Measurements from ENCODE around the gene DNAJC4.
A peak's percentile ranks its signal among the peaks of the same experiment; 100 is the strongest.

The DNAJC4 gene

GRCh38 chr11:64265176-64266160 is 35.1 kb downstream of the DNAJC4 start:
- in situ Hi-C loops (cut with HindIII; ENCODE audit: low pct_ligation_motif_present, low sequenced_read_pairs): no loop called here
- H3K36me3 ChIP-seq (replicated peaks): peaks cover 59% of the 10 kb centered on the region

GRCh38 chr11:64266339-64266738 is 36.0 kb downstream of the DNAJC4 start:
- Histone ChIP-seq H3K36me3 (replicated peaks) (peaks cover 55% of the 10 kb centered on the region), H3K27ac (no peak overlapping the region)
- in situ Hi-C loops (cut with HindIII; ENCODE audit: low pct_ligation_motif_present, low sequenced_read_pairs): no loop called here

More at GRCh38 chr11:64265176-64266160, 35.1 kb downstream of the DNAJC4 start:
- Histone ChIP-seq H3K27ac (no peak overlapping the region), H3K4me3 (ENCODE audit: low read depth, low read length) (no peak overlapping the region), H3K27me3 (replicated peaks) (no peaks in the 10 kb centered on the region)
- TF ChIP-seq CTCF (IDR thresholded peaks at IDR 0.05; ENCODE audit: low read depth, low read length, missing control alignments): no peak
- no peak for DNase-seq

GRCh38 chr11:64267207-64267945 is 37.0 kb downstream of the DNAJC4 start:
- TF ChIP-seq CTCF (IDR thresholded peaks at IDR 0.05; ENCODE audit: low read depth, low read length, missing control alignments): no peak
- Histone ChIP-seq H3K27ac (no peak overlapping the region), H3K27me3 (replicated peaks) (no peaks in the 10 kb centered on the region), H3K36me3 (replicated peaks) (peaks cover 46% of the 10 kb centered on the region), H3K4me3 (ENCODE audit: low read depth, low read length) (no peak overlapping the region)
- in situ Hi-C loops (cut with HindIII; ENCODE audit: low pct_ligation_motif_present, low sequenced_read_pairs): no loop called here
- no peak for DNase-seq

More at GRCh38 chr11:64266339-64266738, 36.0 kb downstream of the DNAJC4 start:
- Histone ChIP-seq H3K4me3 (ENCODE audit: low read depth, low read length) (no peak overlapping the region), H3K27me3 (replicated peaks) (no peaks in the 10 kb centered on the region)
- DNase-seq: peak; percentile 45
- TF ChIP-seq CTCF (IDR thresholded peaks at IDR 0.05; ENCODE audit: low read depth, low read length, missing control alignments): no peak

GRCh38 chr11:64268025-64268892 is 37.9 kb downstream of the DNAJC4 start:
- H3K36me3 ChIP-seq (replicated peaks): peaks cover 40% of the 10 kb centered on the region
- H3K4me3 ChIP-seq (ENCODE audit: low read depth, low read length): peak overlapping the region; percentile 75
- H3K27ac ChIP-seq: peak overlapping the region; percentile 66
- H3K27me3 ChIP-seq (replicated peaks): no peaks in the 10 kb centered on the region
- in situ Hi-C loops (cut with HindIII; ENCODE audit: low pct_ligation_motif_present, low sequenced_read_pairs): no loop called here
- no peak for TF ChIP-seq CTCF (IDR thresholded peaks at IDR 0.05; ENCODE audit: low read depth, low read length, missing control alignments)
- peak; percentile 35 for DNase-seq

GRCh38 chr11:64268893-64269539 is 38.7 kb downstream of the DNAJC4 start:
- TF ChIP-seq CTCF (IDR thresholded peaks at IDR 0.05; ENCODE audit: low read depth, low read length, missing control alignments): no peak
- H3K36me3 ChIP-seq (replicated peaks): peaks cover 32% of the 10 kb centered on the region
- in situ Hi-C loops (cut with HindIII; ENCODE audit: low pct_ligation_motif_present, low sequenced_read_pairs): no loop called here
- peak overlapping the region; percentile 75 for H3K4me3 ChIP-seq (ENCODE audit: low read depth, low read length)
- DNase-seq: peak; percentile 34
- peak overlapping the region; percentile 66 for H3K27ac ChIP-seq
- no peaks in the 10 kb centered on the region for H3K27me3 ChIP-seq (replicated peaks)
